Activated naive CD4-positive, alpha-beta T cell treated with anti-CD3 and anti-CD28 coated beads, Interleukin-2, amount 50 U/mL, for 16 hours (primary cell): Measurements from ENCODE around the gene SRRT.
A peak's percentile ranks its signal among the peaks of the same experiment; 100 is the strongest.

Experiments
- DNase-seq: peaks from one replicate; pipeline ENCODE4 v3.0.0-alpha.2; 2020

The SRRT gene

DNA sequence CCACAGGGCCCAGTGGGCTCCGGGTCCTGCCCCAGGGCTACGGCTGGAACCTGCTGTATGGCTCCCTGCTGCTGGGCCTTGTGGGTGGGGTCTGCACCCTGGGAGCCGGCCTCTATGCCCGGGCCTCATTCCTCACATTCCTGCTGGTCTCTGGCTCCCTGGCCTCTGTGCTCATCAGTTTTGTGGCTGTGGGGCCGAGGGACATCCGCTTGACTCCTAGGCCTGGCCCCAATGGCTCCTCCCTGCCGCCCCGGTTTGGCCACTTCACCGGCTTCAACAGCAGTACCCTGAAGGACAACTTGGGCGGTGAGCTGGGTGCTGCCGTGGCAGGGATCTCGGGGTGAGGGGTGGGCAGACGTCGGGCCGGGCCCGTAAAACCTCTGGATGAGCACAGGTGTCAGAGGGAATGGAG is 18.0 kb upstream of the SRRT start:
- no peak for DNase-seq

DNA sequence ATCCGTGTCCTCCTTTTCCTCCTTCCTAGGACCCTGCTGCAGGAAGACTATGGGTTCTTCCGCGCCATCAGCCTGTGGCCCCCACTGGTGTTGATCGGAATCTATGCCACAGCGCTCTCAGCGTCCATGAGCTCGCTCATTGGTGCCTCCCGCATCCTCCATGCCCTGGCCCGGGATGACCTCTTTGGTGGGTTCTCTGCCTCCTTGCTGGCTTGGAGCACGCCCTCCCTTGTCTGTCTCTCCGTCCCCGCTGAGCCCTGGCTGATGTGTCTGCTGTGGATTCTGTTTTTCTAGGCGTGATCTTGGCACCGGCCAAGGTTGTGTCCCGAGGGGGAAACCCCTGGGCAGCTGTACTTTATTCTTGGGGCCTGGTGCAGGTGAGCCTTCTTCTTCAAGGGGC is 15.0 kb upstream of the SRRT start:
- DNase-seq, result no peak

DNA sequence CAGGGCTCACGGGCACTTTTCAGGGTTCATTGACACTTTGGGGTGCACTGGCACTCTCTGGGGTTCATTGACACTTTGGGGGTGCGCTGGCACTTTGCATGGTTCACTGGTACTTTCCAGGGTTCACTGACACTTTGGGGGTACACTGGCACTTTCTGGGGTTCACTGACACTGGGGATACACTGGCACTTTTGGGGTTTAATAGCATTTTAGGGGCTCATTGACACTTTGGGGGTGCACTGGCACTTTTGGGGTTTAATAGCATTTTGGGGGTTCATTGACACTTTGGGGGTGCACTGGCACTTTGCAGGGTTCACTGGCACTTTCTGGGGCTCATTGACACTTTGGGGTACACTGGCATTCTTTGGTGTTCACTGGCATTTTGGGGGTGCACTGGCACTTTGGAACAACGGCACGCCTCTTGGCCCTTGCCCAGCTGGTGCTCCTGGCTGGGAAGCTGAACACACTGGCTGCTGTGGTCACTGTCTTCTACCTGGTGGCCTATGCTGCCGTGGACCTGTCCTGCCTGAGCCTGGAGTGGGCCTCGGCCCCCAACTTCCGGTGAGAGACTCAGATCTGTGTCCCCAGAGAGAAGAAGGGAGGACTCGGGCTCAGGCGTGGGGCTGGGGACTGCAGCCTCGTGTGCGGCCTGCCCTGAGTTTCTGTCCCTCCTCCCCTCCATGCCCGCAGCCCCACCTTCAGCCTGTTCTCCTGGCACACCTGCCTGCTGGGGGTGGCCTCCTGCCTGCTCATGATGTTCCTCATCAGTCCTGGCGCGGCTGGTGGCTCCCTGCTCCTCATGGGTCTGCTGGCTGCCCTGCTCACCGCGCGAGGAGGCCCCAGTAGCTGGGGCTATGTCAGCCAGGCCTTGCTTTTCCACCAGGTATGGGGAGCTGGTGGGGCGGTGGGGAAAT is 13.9 kb upstream of the SRRT start:
- DNase-seq, result no peak

DNA sequence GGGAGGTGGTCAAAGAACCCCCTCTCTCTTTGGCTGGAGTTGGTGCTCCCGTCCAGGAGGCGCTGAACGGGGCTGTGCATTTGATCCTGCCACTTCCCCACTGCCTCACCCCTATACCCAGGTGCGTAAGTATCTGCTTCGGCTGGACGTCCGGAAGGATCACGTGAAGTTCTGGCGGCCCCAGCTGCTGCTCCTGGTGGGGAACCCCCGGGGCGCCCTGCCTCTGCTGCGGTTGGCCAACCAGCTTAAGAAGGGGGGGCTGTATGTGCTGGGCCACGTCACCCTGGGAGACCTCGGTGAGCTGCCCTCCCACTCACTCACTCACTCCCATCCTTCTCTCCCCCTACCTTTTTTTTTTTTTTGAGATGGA is 13.3 kb upstream of the SRRT start:
- no peak for DNase-seq

DNA sequence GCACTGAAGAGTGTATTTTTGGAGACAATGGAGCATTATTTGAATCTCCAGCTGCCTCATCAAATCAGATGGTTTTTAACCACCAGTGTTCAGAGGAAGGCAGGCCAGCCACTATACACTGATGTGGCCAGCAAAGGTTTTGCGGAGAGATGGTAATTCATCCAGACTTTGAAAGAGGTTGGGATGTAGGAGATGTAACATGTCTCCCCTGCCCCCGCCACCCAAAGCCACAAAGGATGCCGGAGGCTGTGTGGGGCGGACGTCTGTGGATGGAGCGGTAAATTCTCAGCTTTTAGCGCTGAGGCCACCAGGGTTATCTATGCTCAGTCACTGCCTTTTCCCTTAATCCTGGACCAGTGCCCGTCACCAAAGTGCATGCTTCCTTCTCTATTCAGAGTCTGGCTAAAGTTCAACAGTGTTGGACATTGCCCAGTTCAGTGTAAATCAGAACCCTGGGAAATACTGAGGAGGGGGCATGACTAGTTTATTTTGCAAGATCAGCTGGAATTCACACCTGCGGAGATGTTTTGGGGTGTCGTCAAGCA is 11.4 kb upstream of the SRRT start:
- DNase-seq, result no peak

DNA sequence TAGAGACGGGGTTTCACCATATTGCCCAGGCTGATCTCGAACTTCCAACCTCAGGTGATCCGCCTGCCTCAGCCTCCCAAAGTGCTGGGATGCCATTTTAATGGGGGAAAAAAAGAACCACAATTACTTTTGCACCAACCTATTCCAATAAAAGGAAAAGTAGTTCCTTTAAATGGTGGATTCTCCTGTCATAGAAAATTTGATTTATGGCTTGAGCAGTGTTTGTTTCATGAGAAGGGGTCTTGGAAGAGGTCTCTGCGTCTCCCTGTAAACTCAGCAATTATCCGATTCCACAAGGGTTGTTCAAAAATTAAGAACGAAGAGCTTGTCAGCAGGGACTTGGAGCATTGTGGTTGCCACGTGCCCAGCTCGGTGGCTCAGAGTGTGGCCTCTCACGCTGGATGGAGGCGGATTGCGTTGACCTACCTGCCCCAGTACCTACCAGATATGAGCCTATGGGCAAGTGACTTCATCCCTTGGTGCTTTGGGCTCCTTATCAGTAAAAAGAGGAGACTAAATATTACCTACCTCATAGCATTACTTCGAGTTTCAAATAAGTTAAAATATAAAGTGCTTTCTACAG is 10.5 kb upstream of the SRRT start:
- DNase-seq, result no peak

DNA sequence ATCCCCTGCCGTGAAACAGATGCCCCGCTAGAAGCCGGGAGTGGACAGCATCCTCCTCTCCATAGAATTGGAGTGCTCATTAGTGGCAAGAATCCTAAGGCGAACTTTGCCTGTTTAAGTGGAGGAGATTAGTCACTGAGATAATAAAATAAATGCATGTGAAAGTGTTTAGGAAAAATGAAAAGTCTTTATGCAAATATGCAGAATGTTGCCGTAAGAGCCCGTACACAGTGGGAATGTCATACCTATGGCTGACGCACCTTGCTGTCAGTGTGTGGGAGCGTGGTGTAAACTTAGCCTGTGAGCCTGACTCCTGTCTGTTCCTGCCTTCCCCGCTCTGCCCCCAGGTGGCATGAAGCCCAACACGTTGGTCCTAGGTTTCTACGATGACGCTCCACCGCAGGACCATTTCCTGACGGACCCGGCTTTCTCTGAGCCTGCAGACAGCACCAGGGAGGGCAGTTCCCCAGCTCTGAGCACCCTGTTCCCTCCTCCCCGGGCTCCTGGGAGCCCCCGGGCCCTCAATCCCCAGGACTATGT is 9.5 kb upstream of the SRRT start:
- DNase-seq, result no peak

DNA sequence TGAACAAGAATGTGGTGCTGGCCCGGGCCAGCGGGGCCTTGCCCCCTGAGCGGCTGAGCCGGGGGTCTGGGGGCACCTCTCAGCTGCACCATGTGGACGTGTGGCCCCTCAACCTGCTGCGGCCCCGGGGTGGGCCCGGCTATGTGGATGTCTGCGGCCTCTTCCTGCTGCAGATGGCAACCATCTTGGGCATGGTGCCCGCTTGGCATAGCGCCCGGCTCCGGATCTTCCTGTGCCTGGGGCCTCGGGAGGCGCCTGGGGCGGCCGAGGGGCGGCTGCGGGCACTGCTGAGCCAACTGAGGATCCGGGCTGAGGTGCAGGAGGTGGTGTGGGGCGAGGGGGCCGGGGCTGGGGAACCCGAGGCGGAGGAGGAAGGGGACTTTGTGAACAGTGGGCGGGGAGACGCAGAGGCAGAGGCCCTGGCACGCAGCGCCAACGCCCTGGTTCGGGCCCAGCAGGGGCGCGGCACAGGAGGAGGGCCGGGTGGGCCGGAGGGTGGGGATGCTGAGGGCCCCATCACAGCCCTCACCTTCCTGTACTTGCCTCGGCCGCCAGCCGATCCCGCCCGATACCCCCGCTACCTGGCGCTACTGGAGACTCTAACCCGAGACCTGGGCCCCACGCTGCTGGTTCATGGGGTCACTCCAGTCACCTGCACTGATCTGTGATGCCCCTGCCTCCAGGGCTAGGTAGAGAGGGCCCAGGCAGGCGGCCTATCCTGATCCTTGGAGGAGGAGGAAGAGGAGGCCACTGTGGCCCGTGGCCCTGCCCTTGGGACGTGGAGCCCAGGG is 8.8 kb upstream of the SRRT start:
- peak; percentile 45 for DNase-seq

DNA sequence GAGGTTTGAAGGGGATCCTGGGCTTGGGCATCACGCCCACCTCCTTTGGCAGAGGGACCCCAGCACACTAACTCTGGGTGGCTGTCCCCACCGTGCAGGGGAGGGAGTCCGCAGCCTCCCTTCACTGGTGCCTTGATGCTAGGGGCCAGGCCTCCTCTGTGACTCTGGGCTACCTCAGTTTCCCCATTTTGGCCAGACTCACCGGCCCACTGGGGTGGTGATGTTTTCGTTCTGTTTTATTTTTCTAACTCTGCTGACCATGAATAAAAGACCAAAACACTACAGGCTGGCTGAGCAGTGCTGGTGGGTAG is 8.2 kb upstream of the SRRT start:
- DNase-seq, result no peak

DNA sequence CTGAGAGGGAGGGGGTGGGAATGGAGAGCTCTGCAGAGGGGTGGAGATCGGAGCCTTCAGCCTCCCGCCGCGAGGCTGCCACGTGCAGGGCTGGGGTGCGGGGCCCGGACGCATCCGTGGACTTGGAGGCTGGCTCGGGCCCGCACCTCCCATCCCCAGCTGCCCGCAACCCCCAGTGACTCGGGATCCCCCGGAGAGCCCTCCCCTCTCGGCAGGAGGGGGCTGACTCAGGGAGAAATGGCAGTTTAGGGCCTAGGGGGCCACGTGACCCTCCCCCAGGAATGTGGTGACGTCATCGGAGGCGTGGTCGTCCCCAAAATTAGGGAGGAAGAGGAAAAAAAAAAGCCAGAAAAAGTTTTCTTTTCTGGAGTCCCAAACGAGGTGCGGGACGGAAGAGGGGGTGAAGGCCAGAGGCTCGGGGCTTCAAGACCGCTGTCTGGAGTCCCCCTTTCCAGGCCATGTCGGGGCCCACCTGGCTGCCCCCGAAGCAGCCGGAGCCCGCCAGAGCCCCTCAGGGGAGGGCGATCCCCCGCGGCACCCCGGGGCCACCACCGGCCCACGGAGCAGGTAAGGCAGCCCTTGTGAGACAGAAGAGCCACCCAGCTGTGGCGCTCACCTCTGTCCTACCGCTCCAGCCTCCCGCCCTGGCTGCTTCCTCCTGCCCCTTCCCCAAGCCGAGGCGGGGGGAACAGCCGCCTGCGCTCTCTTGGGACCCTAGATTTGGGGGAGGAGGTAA is 7.7 kb upstream of the SRRT start, which contains the start of gene TRIP6:
Gene TRIP6, plus strand, starts transcription at position 348 of the 736 bp plus-strand sequence. Its CDS starts 111 bp downstream, at position 459.
- DNase-seq, result peak; percentile 69

DNA sequence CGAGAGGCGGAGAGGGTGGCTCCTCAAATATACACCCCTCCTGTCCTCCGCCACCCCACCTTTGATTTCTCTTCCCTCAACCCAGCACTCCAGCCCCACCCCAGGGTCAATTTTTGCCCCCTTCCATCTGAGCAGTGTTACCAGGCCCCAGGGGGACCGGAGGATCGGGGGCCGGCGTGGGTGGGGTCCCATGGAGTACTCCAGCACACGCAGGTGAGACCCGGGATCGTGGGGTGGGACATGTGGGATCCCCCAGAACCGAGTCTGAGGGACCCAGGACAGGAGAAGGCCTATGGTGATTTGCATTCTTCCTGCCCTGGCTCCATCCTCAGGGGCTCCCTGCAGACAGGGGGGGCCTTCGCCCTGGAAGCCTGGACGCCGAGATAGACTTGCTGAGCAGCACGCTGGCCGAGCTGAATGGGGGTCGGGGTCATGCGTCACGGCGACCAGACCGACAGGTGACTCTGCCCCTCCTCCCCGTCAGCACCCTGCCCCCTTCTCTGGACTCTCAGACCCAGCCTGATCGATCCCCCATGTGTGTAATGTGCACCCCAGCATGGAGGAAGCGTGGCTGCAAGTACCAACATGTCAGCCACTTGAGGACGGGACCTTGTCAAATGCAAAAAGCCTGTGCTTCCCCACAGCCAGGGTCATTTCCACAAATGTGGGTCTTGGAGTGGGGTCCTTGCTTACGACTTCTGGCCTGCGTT is 7.0 kb upstream of the SRRT start:
- DNase-seq, result no peak

DNA sequence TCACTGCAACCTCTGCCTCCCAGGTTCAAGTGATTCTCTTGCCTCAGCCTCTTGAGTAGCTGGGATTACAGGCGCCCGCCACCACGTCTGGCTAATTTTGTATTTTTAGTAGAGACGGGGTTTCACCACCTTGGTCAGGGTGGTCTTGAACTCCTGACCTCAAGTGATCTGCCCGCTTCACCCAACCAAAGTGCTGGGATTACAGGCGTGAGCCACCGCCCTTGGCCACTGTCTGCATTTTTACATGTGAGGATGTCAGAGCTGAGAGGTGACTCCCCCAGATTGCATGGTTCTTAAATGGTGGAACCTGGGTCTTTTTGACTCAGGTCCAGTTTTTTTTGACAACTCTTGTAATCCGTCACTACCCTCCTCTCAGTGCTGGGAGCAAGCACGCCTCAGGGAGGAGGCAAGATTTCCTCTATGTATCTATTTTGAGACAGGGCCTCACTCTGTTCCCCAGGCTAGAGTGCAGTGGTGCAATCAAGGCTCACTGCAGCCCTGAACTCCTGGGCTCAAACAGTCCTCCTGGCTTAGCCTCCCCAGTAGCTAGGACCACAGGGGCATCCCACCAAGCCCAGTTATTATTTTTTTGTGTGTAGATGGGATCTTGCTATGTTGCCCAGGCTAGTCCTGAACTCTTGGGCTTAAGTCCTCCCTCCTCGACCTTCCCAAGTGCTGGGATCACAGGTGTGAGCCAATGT is 1.2 kb upstream of the SRRT start:
- DNase-seq, result no peak

DNA sequence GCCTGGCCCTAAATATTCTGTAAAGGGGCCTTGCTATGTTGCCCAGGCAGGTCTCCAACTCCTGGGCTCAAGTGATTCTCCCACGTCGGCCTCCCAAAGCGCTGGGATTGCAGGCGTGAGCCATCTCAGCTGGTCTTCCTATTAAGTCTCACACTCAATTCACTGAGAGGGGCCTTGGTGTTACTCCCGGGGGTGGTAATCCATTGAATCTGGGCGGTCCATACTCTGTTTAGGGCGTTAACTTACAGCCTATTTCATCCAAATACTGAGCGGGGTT is 665 bp upstream of the SRRT start:
- DNase-seq, result no peak

DNA sequence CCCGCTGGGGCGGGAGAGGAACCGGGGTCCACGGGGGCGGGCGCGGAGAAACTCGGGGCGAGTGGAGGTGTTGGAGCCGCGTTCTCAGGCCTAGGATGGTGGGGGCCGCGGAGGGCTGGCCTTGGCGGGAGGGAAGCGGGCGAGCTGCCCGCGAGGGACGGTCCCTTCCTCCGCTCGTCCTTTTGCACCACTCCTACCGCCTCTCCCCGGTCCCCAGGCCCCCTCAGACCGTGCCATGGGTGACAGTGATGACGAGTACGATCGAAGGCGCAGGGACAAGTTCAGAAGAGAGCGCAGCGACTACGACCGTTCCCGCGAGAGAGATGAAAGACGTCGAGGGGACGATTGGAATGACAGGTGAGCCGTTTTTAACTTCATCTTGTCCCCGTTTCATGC is 451 bp downstream of the SRRT start:
- DNase-seq, result peak; percentile 42

DNA sequence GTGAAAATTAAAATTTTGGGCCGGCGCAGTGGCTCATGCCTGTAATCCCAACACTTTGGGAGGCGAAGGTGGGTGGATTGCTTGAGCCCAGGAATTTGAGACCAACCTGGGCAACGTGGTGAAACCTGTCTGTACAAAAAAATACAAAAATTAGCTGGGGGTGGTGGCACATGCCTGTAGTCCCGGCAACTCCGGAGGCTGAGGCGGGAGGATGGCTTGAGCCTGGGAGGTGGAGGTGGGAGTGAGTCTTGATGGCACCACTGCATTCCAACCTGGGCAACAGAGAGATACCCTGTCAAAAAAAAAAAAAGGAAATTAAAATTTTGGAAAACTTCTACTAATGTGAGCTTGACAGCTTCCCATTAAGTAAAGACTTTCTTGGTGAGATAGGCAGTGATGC is 3.1 kb downstream of the SRRT start:
- DNase-seq, result no peak

DNA sequence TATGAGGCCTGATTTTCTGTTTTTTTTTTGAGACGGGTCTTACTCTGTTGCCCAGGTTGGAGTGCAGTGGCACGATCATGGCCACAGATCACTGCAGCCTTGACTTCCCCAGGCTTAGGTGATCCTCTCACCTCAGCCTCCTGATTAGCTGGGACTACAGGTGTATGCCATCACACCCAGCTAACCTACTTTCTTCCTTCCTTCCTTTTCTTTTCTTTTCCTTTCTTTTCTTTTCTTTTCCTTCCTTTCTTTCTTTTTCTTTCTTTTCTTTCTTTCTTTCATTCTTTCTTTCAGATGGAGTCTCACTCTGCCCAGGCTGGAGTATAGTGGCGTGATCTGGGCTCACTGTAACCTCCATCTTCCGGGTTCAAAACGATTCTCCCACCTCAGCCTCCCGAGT is 3.8 kb downstream of the SRRT start:
- no peak for DNase-seq

DNA sequence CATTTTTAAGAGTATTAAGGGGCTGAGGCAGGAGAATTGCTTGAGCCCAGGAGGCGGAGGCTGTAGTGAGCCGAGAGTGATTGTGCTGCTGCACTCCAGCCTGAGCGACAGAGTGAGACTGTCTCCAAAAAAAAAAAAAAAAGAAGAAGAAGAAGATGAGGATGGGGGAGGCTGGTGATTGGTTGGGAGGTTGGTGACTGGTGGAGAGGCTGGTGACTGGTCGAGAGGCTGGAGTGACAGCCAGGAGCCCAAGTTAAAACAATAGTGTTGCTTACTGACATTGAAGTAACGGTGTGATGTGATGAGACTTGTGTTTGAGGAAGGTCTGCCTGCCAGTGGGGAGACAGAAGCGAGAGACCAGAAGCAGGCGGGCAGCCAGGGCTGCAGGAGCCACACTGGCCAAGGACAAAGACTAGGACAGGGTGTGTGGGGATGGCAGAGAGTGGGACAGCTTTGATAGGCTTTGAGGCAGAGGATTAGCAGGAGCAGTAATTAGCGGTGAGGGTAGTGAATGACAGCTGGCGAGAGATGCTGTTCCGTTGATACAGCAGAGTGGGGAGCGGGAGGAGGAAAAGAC is 4.9 kb downstream of the SRRT start:
- DNase-seq, result no peak

DNA sequence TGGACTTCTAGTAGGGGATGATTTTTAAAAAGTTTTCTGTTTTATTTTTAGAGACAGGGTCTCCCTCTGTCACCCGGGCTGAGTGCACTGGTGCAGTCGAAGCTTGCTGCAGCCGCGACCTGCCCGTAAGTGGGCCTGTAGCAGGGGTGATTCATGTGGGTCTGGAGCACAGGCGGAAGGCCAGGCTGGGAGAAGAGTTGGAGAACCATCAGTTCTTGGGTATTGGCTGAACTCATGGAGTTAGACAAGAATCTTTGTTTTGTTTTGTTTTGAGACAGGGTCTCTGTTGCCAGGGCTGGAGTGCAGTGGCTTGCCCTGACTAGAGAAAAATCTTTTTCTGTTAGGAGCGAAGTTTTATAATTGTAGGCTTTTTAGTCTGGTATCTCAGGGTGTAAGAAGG is 5.7 kb downstream of the SRRT start:
- no peak for DNase-seq

DNA sequence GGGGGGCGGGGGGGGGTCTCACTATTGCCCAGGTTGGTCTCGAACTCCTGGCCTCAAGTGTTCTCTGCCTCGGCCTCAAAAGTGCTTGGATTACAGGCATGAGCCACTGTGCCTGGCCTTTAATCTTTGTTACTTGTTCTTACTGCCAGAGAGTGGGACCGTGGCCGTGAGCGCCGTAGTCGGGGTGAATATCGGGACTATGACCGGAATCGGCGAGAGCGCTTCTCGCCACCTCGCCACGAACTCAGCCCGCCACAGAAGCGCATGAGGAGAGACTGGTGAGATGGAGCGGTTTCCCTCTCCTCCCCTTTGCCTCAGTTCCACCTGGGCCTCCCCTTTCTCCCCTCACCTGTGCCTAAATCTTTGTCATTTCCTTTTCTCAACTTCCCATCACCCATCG is 6.2 kb downstream of the SRRT start:
- DNase-seq, result no peak

DNA sequence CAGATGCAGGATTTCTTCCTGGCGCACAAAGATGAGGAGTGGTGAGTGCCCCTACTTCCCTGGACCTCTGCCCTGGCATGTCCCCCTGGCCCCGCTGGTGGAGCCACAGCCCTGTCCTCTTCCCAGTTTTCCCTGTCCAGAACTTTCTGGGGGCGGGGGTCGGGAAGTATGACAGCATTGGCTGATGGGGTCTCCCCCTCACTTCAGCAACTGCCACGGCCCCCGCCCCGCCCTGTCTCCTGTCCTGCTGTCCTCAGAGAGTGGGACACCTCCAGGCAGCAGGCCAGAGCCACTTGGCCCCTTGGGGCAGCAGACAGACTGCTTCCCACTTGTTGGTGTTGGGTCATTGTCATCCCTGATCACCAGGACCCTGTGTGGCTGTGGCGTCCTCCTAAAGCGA is 7.3 kb downstream of the SRRT start:
- no peak for DNase-seq
